ENCODE measurements around the gene MRPL49. TPM values are rescaled to one million over a fixed set of nuclear protein-coding genes. Genes with fewer than 3 reads are reported as not detected.

MRPL49 gene
- total and polyA plus RNA-seq, 12 donors: 32.7 to 180 (median 125) TPM

GRCh38 chr11:65129649-65130441 lies 7.7 kb downstream of the MRPL49 start:
- H3K4me3 ChIP-seq: no peak overlapping the region
- H3K36me3 ChIP-seq (replicated peaks in 1 of 2): peaks cover 0 to 83% of the 10 kb centered on the region in 2 donors
- no peaks in the 10 kb centered on the region for H3K9me3 ChIP-seq (replicated peaks in 1 of 3)
- no peaks in the 10 kb centered on the region for H3K27me3 ChIP-seq
- intact Hi-C loops (cut with DNase I): no loop called here
- 82 to 93% (median 89%) methylated on average over 7 to 13 of the region's 13 CpGs for WGBS, 4 donors
- DNase-seq: peak in 3 of 7 donors; percentile 6 to 53 (median 18)
- TF ChIP-seq POLR2A (IDR thresholded peaks at IDR 0.05): no peak
- TF ChIP-seq, protein P1, sequence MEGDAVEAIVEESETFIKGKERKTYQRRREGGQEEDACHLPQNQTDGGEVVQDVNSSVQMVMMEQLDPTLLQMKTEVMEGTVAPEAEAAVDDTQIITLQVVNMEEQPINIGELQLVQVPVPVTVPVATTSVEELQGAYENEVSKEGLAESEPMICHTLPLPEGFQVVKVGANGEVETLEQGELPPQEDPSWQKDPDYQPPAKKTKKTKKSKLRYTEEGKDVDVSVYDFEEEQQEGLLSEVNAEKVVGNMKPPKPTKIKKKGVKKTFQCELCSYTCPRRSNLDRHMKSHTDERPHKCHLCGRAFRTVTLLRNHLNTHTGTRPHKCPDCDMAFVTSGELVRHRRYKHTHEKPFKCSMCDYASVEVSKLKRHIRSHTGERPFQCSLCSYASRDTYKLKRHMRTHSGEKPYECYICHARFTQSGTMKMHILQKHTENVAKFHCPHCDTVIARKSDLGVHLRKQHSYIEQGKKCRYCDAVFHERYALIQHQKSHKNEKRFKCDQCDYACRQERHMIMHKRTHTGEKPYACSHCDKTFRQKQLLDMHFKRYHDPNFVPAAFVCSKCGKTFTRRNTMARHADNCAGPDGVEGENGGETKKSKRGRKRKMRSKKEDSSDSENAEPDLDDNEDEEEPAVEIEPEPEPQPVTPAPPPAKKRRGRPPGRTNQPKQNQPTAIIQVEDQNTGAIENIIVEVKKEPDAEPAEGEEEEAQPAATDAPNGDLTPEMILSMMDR (IDR thresholded peaks at IDR 0.05): no peak
- H3K4me1 ChIP-seq (replicated peaks in 1 of 2): peaks cover 10 to 30% of the 10 kb centered on the region in 2 donors
- H3K27ac ChIP-seq: peak overlapping the region in 1 of 5 donors; percentile 6

DNA sequence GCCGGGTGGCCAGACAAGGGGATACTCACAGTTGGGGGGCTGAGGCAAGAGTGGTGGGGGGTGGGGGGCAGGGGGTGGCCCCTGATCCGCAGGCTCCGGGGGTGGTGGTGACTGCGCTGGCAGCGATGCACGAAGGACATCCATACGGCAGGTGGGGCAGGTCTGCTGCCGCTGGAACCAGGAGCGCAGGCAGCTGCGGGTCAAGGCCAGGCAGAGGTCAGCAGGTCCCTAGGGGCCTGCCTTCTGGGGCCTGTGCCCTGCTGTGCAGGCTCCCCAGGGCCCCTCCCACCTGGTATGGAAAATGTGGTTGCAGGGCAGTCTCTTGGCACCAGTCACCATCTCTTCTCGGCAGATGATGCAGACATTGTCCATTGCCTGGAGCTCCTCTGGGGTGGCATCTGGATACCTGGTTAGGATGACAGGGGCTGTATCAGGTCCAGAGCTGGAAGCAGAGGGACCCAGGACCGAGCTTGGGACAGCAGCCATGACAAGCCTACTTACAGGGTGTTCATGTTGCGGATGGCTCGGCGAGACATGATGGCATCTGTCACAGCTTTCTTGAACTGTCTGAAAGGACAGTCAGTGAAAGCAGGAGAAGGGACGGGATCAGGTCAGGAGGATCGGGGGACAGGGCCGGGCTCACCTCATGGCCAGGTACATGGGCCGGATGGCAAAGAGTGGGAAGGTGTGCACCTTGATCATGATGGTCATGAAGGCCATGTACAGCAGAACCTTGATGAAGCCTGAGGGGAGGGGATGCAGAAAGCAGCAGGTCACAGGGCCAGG lies 8.7 kb downstream of the MRPL49 start:
- peaks cover 0 to 73% of the 10 kb centered on the region in 2 donors for H3K36me3 ChIP-seq (replicated peaks in 1 of 2)

GRCh38 chr11:65131417-65131776 lies 9.3 kb downstream of the MRPL49 start:
- no peak for TF ChIP-seq POLR2A (IDR thresholded peaks at IDR 0.05)
- TF ChIP-seq, protein P1 (IDR thresholded peaks at IDR 0.05): no peak
- H3K4me1 ChIP-seq (replicated peaks in 1 of 2): peaks cover 18 to 41% of the 10 kb centered on the region in 2 donors
- no peaks in the 10 kb centered on the region for H3K27me3 ChIP-seq
- no peaks in the 10 kb centered on the region for H3K9me3 ChIP-seq (replicated peaks in 1 of 3)
- 81 to 89% (median 87%) methylated on average over 3 of the region's 3 CpGs; no CpG with 5 or more reads in 1 of the 4 donors for WGBS, 4 donors
- intact Hi-C loops (cut with DNase I): no loop called here
- no peak overlapping the region for H3K4me3 ChIP-seq
- DNase-seq: peak in 2 of 7 donors; percentile 21 to 48
- peaks cover 0 to 67% of the 10 kb centered on the region in 2 donors for H3K36me3 ChIP-seq (replicated peaks in 1 of 2)
- H3K27ac ChIP-seq: no peak overlapping the region

More for the DNA sequence above, 8.7 kb downstream of the MRPL49 start:
- H3K4me1 ChIP-seq (replicated peaks in 1 of 2): peaks cover 17 to 37% of the 10 kb centered on the region in 2 donors
- TF ChIP-seq POLR2A (IDR thresholded peaks at IDR 0.05): no peak
- TF ChIP-seq, protein P1 (IDR thresholded peaks at IDR 0.05): no peak
- H3K27me3 ChIP-seq: no peaks in the 10 kb centered on the region
- no peak overlapping the region for H3K4me3 ChIP-seq
- 75 to 91% (median 83%) methylated on average over 9 to 19 of the region's 19 CpGs for WGBS, 4 donors
- H3K27ac ChIP-seq: no peak overlapping the region
- DNase-seq: peak in 3 of 7 donors; percentile 13 to 53 (median 30)
- intact Hi-C loops (cut with DNase I): no loop called here
- no peaks in the 10 kb centered on the region for H3K9me3 ChIP-seq (replicated peaks in 1 of 3)

DNA sequence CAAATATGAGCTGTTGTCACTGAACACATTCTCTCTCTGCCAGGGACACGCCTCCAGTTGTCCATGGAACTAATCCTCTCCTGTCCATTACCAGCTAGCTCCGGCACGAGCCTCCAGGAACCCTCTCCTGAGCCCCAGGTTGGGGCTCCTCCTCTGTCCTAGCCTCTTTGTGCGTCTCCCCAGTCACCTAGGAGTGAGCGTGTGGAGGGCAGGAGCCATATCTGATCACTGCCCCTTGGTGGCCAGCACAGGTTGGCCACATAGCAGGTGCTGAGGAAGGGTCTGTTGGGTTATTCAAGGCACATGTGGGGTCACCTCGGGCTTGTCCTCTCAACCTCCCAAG lies 9.7 kb downstream of the MRPL49 start:
- peaks cover 0 to 62% of the 10 kb centered on the region in 2 donors for H3K36me3 ChIP-seq (replicated peaks in 1 of 2)
- 76 to 89% (median 79%) methylated on average over 5 to 6 of the region's 6 CpGs for WGBS, 4 donors

More for the DNA sequence above, 9.7 kb downstream of the MRPL49 start:
- Histone ChIP-seq H3K4me3 (no peak overlapping the region), H3K4me1 (replicated peaks in 1 of 2) (peaks cover 18 to 41% of the 10 kb centered on the region in 2 donors), H3K9me3 (replicated peaks in 1 of 3) (no peaks in the 10 kb centered on the region), H3K27ac (peak overlapping the region in 1 of 5 donors; percentile 96), H3K27me3 (no peaks in the 10 kb centered on the region)
- no peak for TF ChIP-seq POLR2A (IDR thresholded peaks at IDR 0.05)
- TF ChIP-seq, protein P1 (IDR thresholded peaks at IDR 0.05): no peak
- intact Hi-C loops (cut with DNase I): no loop called here
- DNase-seq: peak in 2 of 7 donors; percentile 19 to 52

Data from adrenal gland (tissue), 12 donors.